NCI-H526 treated with DMSO at 0.1 percent for 48 hours (cell line): ENCODE results near the gene FREM3.

Experiments
- DNase-seq: peaks from one replicate; lab custom pipeline; 2025; lab: John Stamatoyannopoulos, UW

Gene FREM3

GRCh38 chr4:143667461-143667860, 33.0 kb downstream of the FREM3 start:
- no peak for DNase-seq

GRCh38 chr4:143658336-143658735, 42.1 kb downstream of the FREM3 start:
- DNase-seq: no peak

GRCh38 chr4:143654571-143654970, 45.9 kb downstream of the FREM3 start:
- DNase-seq: no peak

- no peak for DNase-seq
Observed at GRCh38 chr4:143653031-143653430, 47.4 kb downstream of the FREM3 start.

- no peak for DNase-seq
Observed at GRCh38 chr4:143643399-143643798, 57.1 kb downstream of the FREM3 start.

- no peak for DNase-seq
Observed at GRCh38 chr4:143642611-143643010, 57.9 kb downstream of the FREM3 start.

- no peak for DNase-seq
Observed at GRCh38 chr4:143641361-143641760, 59.1 kb downstream of the FREM3 start.

- DNase-seq: no peak
Observed at GRCh38 chr4:143634763-143635162, 65.7 kb downstream of the FREM3 start.

GRCh38 chr4:143633833-143634232, 66.6 kb downstream of the FREM3 start:
- DNase-seq: no peak

GRCh38 chr4:143626134-143626911, 74.2 kb downstream of the FREM3 start:
- no peak for DNase-seq

- DNase-seq: no peak
Observed at GRCh38 chr4:143625632-143626031, 74.8 kb downstream of the FREM3 start.

GRCh38 chr4:143623896-143624295, 76.6 kb downstream of the FREM3 start:
- DNase-seq: no peak

- DNase-seq: no peak
Observed at GRCh38 chr4:143618811-143619210, 81.7 kb downstream of the FREM3 start.

GRCh38 chr4:143617994-143618679, 82.3 kb downstream of the FREM3 start:
- DNase-seq: no peak

- DNase-seq: no peak
Observed at GRCh38 chr4:143616771-143617170, 83.7 kb downstream of the FREM3 start.

GRCh38 chr4:143609492-143609891, 91.0 kb downstream of the FREM3 start:
- DNase-seq: no peak

- no peak for DNase-seq
Observed at GRCh38 chr4:143606480-143606879, 94.0 kb downstream of the FREM3 start.

- DNase-seq: no peak
Observed at GRCh38 chr4:143599827-143600226, 100.6 kb downstream of the FREM3 start.

GRCh38 chr4:143598816-143599215, 101.7 kb downstream of the FREM3 start:
- DNase-seq: no peak

GRCh38 chr4:143597276-143597675, 103.2 kb downstream of the FREM3 start:
- no peak for DNase-seq

GRCh38 chr4:143587703-143588102, 112.8 kb downstream of the FREM3 start:
- DNase-seq: no peak

GRCh38 chr4:143586080-143586479, 114.4 kb downstream of the FREM3 start:
- no peak for DNase-seq

GRCh38 chr4:143585548-143585947, 114.9 kb downstream of the FREM3 start:
- DNase-seq: no peak
